Brain pericyte (primary cell): Measurements from ENCODE around the gene PARN.
"Not testable (repeated sequence)": the region's sequence is repeated elsewhere in the genome, so short reads cannot be mapped to it uniquely, and the experiment has no call there.

Experiments
- DNase-seq: peaks from one replicate; pipeline ENCODE4 v3.0.0-alpha.2; 2012; ENCODE audit warnings: low read depth, low spot score

The PARN gene

GRCh38 chr16:14629919-14630619 lies at the start of gene PARN:
TSS of gene PARN (minus strand) at chr16:14630260. CDS start at chr16:14630125, 135 bp downstream.
- peak; percentile 80 for DNase-seq

- no peak for DNase-seq
These were observed 48.9 kb upstream of the PARN start for GRCh38 chr16:14678748-14679497.

GRCh38 chr16:14677627-14678026 lies 47.6 kb upstream of the PARN start:
- no peak for DNase-seq

GRCh38 chr16:14676633-14677032 lies 46.6 kb upstream of the PARN start:
- no peak for DNase-seq

- DNase-seq: no peak
These were observed 42.4 kb upstream of the PARN start for GRCh38 chr16:14672403-14672971.

- DNase-seq: no peak
These were observed 39.7 kb upstream of the PARN start for GRCh38 chr16:14669776-14670175.

- no peak for DNase-seq
These were observed 38.6 kb upstream of the PARN start for GRCh38 chr16:14668556-14669223.

GRCh38 chr16:14667347-14668266 lies 37.5 kb upstream of the PARN start:
- no peak for DNase-seq

GRCh38 chr16:14658063-14658462 lies 28.0 kb upstream of the PARN start:
- no peak for DNase-seq

- DNase-seq: no peak
These were observed 22.7 kb upstream of the PARN start for GRCh38 chr16:14652726-14653125.

GRCh38 chr16:14650629-14651028 lies 20.6 kb upstream of the PARN start:
- no peak for DNase-seq

GRCh38 chr16:14649816-14650215 lies 19.8 kb upstream of the PARN start:
- no peak for DNase-seq

GRCh38 chr16:14641926-14642325 lies 11.9 kb upstream of the PARN start:
- no peak for DNase-seq

- DNase-seq: no peak
These were observed 11.1 kb upstream of the PARN start for GRCh38 chr16:14641206-14641605.

- DNase-seq: no peak
These were observed 10.5 kb upstream of the PARN start for GRCh38 chr16:14640538-14640937.

- DNase-seq: not testable (repeated sequence)
These were observed 6.8 kb upstream of the PARN start for GRCh38 chr16:14636951-14637240.

- DNase-seq: not testable (repeated sequence)
These were observed 6.3 kb upstream of the PARN start for GRCh38 chr16:14636179-14636950.

- no peak for DNase-seq
These were observed 5.5 kb upstream of the PARN start for GRCh38 chr16:14635395-14636165.

- DNase-seq: no peak
These were observed 4.3 kb upstream of the PARN start for GRCh38 chr16:14634389-14634725.
